H1 (cell line): ENCODE measurements around the gene NLRP3. TPM values are rescaled to one million over a fixed set of nuclear protein-coding genes. Genes with fewer than 3 reads are reported as not detected.

Source experiments
- CTCF ChIA-PET: fragments of 300-600 bp; sonication (Branson Sonifier 250); formaldehyde crosslinking; loops from one replicate; lab custom pipeline; 2021; ENCODE audit not compliant: partially characterized antibody; lab: Charles Lee
- POLR2A ChIA-PET: fragments of 300-600 bp; sonication (Branson Sonifier 250); formaldehyde crosslinking; loops from one replicate; lab custom pipeline; 2021; ENCODE audit warnings: inconsistent platforms; ENCODE audit not compliant: partially characterized antibody; lab: Charles Lee
- DNase-seq, 2 experiments: peaks; one replicate each; pipeline versions ENCODE4 v3.0.0 to v3.0.0-alpha.2; 2010 to 2022; ENCODE audit warnings: low spot score in 2 of 2, low read depth in 1 of 2, mixed read lengths in 1 of 2
- FAIRE-seq: peaks from 2 replicates; lab custom pipeline; 2011; peaks lifted over from hg19 to GRCh38; lab: Jason Lieb, UNC
- H2AFZ ChIP-seq: 2 replicates; pipeline ENCODE4 v1.8.1; 2012; ENCODE audit warnings: low read length, inconsistent platforms
- H2AK5ac ChIP-seq: 2 replicates; pipeline ENCODE4 v1.6.1; 2013; ENCODE audit warnings: low read depth, low read length
- H2BK120ac ChIP-seq: replicated peaks from 2 replicates; pipeline ENCODE3; 2013; ENCODE audit warnings: low read depth, low read length, inconsistent platforms
- H2BK12ac ChIP-seq: 2 replicates; pipeline ENCODE4 v1.6.1; 2013; ENCODE audit warnings: low read depth, low read length
- H2BK15ac ChIP-seq: 2 replicates; pipeline ENCODE4 v1.6.1; 2013; ENCODE audit warnings: low read length
- H2BK20ac ChIP-seq: 2 replicates; pipeline ENCODE4 v1.6.1; 2013; ENCODE audit warnings: low read length
- H2BK5ac ChIP-seq: 2 replicates; pipeline ENCODE4 v1.6.1; 2013; ENCODE audit warnings: low read depth, low read length
- H3K14ac ChIP-seq: 2 replicates; pipeline ENCODE4 v1.6.1; 2013; ENCODE audit warnings: inconsistent platforms; ENCODE audit not compliant: insufficient read length
- H3K18ac ChIP-seq: 2 replicates; pipeline ENCODE4 v1.6.1; 2013; ENCODE audit warnings: low read length; ENCODE audit errors: extremely low read depth
- H3K23ac ChIP-seq: 2 replicates; pipeline ENCODE4 v1.6.1; 2013; ENCODE audit warnings: inconsistent platforms; ENCODE audit not compliant: insufficient read length
- H3K23me2 ChIP-seq: 2 replicates; pipeline ENCODE4 v1.6.1; 2013; ENCODE audit warnings: low read depth, low read length
- H3K27ac ChIP-seq: 2 replicates; pipeline ENCODE4 v1.6.1; 2011; ENCODE audit warnings: low read depth, low read length, inconsistent platforms
- H3K27me3 ChIP-seq, 4 experiments: replicated peaks in 1 of 4; 1 replicate in 1 of 4; 2 replicates in 3 of 4; pipeline versions ENCODE4 v1.6.1 to v1.8.1; 2011 to 2013; ENCODE audit warnings: low read length in 3 of 4, mild to moderate bottlenecking in 3 of 4, inconsistent platforms in 2 of 4, mixed read lengths in 2 of 4, moderate library complexity in 1 of 4; ENCODE audit not compliant: control insufficient read depth in 3 of 4, insufficient read depth in 3 of 4; ENCODE audit errors: extremely low read depth in 1 of 4
- H3K36me3 ChIP-seq, 4 experiments: 2 replicates each; pipeline versions ENCODE4 v1.6.1 to v1.8.1; 2011 to 2013; ENCODE audit warnings: mild to moderate bottlenecking in 4 of 4, low read length in 3 of 4, moderate library complexity in 2 of 4, control low read depth in 1 of 4, inconsistent platforms in 1 of 4; ENCODE audit not compliant: insufficient read depth in 4 of 4, control insufficient read depth in 2 of 4
- H3K4ac ChIP-seq: replicated peaks from 2 replicates; pipeline ENCODE3; 2013; ENCODE audit warnings: low read length, low read depth, mixed read lengths, inconsistent platforms; ENCODE audit not compliant: insufficient read length
- H3K4me1 ChIP-seq, 4 experiments: replicated peaks in 1 of 4; 1 replicate in 1 of 4; 2 replicates in 3 of 4; pipeline versions ENCODE4 v1.6.1 to v1.8.1; 2011 to 2013; ENCODE audit warnings: low read length in 3 of 4, inconsistent platforms in 2 of 4, mixed read lengths in 1 of 4; ENCODE audit not compliant: insufficient read depth in 4 of 4, control insufficient read depth in 3 of 4
- H3K4me2 ChIP-seq, 2 experiments: 2 replicates each; pipeline versions ENCODE4 v1.6.1 to v1.8.1; 2011 to 2013; ENCODE audit warnings: low read depth in 2 of 2, low read length in 2 of 2, control low read depth in 1 of 2, inconsistent platforms in 1 of 2, mild to moderate bottlenecking in 1 of 2; ENCODE audit not compliant: insufficient read depth in 1 of 2
- H3K4me3 ChIP-seq, 4 experiments: fragments of 200-600, 300-600 bp in 1 of 4; sonication (generic), shearing (Covaris generic), sonication (Bioruptor Twin) in 1 of 4; 2 replicates each; pipeline versions ENCODE4 v1.5.1 to v1.8.1; 2011 to 2016; ENCODE audit warnings: low read length in 4 of 4, low read depth in 3 of 4, control low read depth in 2 of 4, inconsistent platforms in 2 of 4, mild to moderate bottlenecking in 2 of 4, mixed read lengths in 1 of 4, moderate library complexity in 1 of 4; ENCODE audit not compliant: insufficient read depth in 2 of 4; ENCODE audit errors: extremely low read depth in 1 of 4
- H3K56ac ChIP-seq: replicated peaks from 2 replicates; pipeline ENCODE3; 2013; ENCODE audit warnings: low read depth, mild to moderate bottlenecking, mixed read lengths, low read length, inconsistent platforms; ENCODE audit not compliant: insufficient read length
- H3K79me1 ChIP-seq: 2 replicates; pipeline ENCODE4 v1.6.1; 2013; ENCODE audit warnings: low read depth, low read length, control low read depth
- H3K79me2 ChIP-seq, 2 experiments: 2 replicates each; pipeline versions ENCODE4 v1.6.1 to v1.8.1; 2012 to 2013; ENCODE audit warnings: low read length in 2 of 2, mild to moderate bottlenecking in 2 of 2, inconsistent platforms in 1 of 2; ENCODE audit not compliant: insufficient read depth in 2 of 2, control insufficient read depth in 1 of 2
- H3K9ac ChIP-seq, 4 experiments: replicated peaks in 1 of 4; 1 replicate in 1 of 4; 2 replicates in 3 of 4; pipeline versions ENCODE4 v1.6.1 to v1.8.1; 2011 to 2013; ENCODE audit warnings: low read depth in 3 of 4, low read length in 3 of 4, control low read depth in 2 of 4, mild to moderate bottlenecking in 2 of 4, moderate library complexity in 2 of 4, inconsistent platforms in 1 of 4; ENCODE audit errors: extremely low read depth in 1 of 4
- H3K9me3 ChIP-seq, 2 experiments: 2 replicates each; pipeline versions ENCODE4 v1.6.1 to v1.8.1; 2012 to 2013; ENCODE audit warnings: mild to moderate bottlenecking in 2 of 2, moderate library complexity in 2 of 2, control low read depth in 1 of 2, inconsistent platforms in 1 of 2, low read depth in 1 of 2, low read length in 1 of 2, mixed read lengths in 1 of 2; ENCODE audit not compliant: insufficient read depth in 2 of 2
- H4K20me1 ChIP-seq, 2 experiments: replicated peaks in 1 of 2; 2 replicates each; pipeline versions ENCODE3 to v1.8.1; 2011 to 2013; ENCODE audit warnings: inconsistent platforms in 2 of 2, low read length in 2 of 2, mild to moderate bottlenecking in 1 of 2; ENCODE audit not compliant: insufficient read depth in 2 of 2, control insufficient read depth in 1 of 2
- H4K5ac ChIP-seq: 2 replicates; pipeline ENCODE4 v1.6.1; 2013; ENCODE audit warnings: low read length, low read depth, mixed read lengths, inconsistent platforms; ENCODE audit not compliant: insufficient read length
- H4K8ac ChIP-seq: 2 replicates; pipeline ENCODE4 v1.8.0; 2013; ENCODE audit warnings: mild to moderate bottlenecking, moderate library complexity, low read length, inconsistent platforms; ENCODE audit not compliant: insufficient read depth; ENCODE audit errors: extremely low read depth
- H4K91ac ChIP-seq: replicated peaks from 2 replicates; pipeline ENCODE3; 2013; ENCODE audit warnings: low read length, mixed read lengths, inconsistent platforms; ENCODE audit not compliant: insufficient read length
- ZNF274 ChIP-seq: IDR thresholded peaks from 2 replicates; pipeline ENCODE4 v1.7.0; 2012; ENCODE audit warnings: low read length, borderline replicate concordance; ENCODE audit errors: extremely low read depth
- WGBS, 2 experiments: shearing (Covaris generic) in 1 of 2; methylation state at CpG; one replicate each; pipeline versions ENCODE4 v1.1.6 to v1.1.7; 2013 to 2015; ENCODE audit warnings: low lambda C conversion rate in 2 of 2, mixed read lengths in 2 of 2, inconsistent platforms in 1 of 2, low coverage in 1 of 2, missing lambda C conversion rate in 1 of 2; ENCODE audit not compliant: insufficient replicate concordance in 2 of 2, insufficient coverage in 1 of 2, insufficient read length in 1 of 2; ENCODE audit errors: extremely low coverage in 1 of 2, missing lambda C conversion rate in 1 of 2; 5-methylcytosine and 5-hydroxymethylcytosine counted together
- polyA plus RNA-seq, 7 experiments: library from polyadenylated mRNA; depleted of rRNA in 3 of 7; stranded (reverse) in 5 of 7; unstranded in 2 of 7; fragments of >200 nt in 5 of 7; fragments of 200-250 nt in 2 of 7; gene quantifications; 1 replicate in 5 of 7; 2 replicates in 1 of 7; 4 replicates in 1 of 7; pipeline versions ENCODE4 v1.2.1 to v1.2.3, GENCODE V29; 2011 to 2013; ENCODE audit warnings: missing spikeins in 2 of 7, mixed read lengths in 2 of 7
- total RNA-seq: library from RNA; stranded (reverse); fragmentation: NEBNext Ultra II Directional; extraction: Animal tissue kit (Norgen Biotek cat#: 25700); gene quantifications from 2 replicates; pipeline ENCODE4 v1.2.1, GENCODE V29; 2021

Gene NLRP3
- total and polyA plus RNA-seq, 2 of the 8 experiments (the other 6 are each of a cell fraction or from before 2014, with no cell fraction given) = 0.05 to 0.19 TPM

GRCh38 chr1:247467129-247467528 is 51.2 kb downstream of the NLRP3 start:
- H4K8ac ChIP-seq = no peak overlapping the region
- no peaks in the 10 kb centered on the region for H3K79me1 ChIP-seq
- no peaks in the 10 kb centered on the region for H4K20me1 ChIP-seq
- H3K23ac ChIP-seq = no peak overlapping the region
- ChIA-PET CTCF (no interaction called here), POLR2A (no interaction called here)
- FAIRE-seq = no peak
- H3K27ac ChIP-seq = no peak overlapping the region
- DNase-seq = no peak
- no peak overlapping the region for H3K9ac ChIP-seq
- no peaks in the 10 kb centered on the region; a peak in 1 of 7 replicates for H3K4me1 ChIP-seq
- H4K5ac ChIP-seq = no peak overlapping the region
- no peak overlapping the region for H3K4me3 ChIP-seq
- no peak overlapping the region for H2BK12ac ChIP-seq
- H2BK120ac ChIP-seq = no peak overlapping the region
- no peak overlapping the region for H2AFZ ChIP-seq
- no peak overlapping the region for H2AK5ac ChIP-seq
- no peak overlapping the region for H3K4ac ChIP-seq
- no peak for TF ChIP-seq ZNF274
- no peak overlapping the region for H3K4me2 ChIP-seq
- H3K56ac ChIP-seq = no peak overlapping the region
- peaks cover 0 to 2% of the 10 kb centered on the region in 2 experiments; a peak in 2 of 4 replicates for H3K9me3 ChIP-seq
- H3K27me3 ChIP-seq = no peaks in the 10 kb centered on the region
- no peak overlapping the region for H2BK5ac ChIP-seq
- H4K91ac ChIP-seq = no peak overlapping the region
- no peak overlapping the region for H2BK20ac ChIP-seq
- H3K23me2 ChIP-seq = no peaks in the 10 kb centered on the region
- no peaks in the 10 kb centered on the region for H3K79me2 ChIP-seq
- no peak overlapping the region for H3K14ac ChIP-seq
- H3K36me3 ChIP-seq = no peaks in the 10 kb centered on the region
- no peak overlapping the region for H3K18ac ChIP-seq
- peak overlapping the region; percentile 72; the same call in 1 of the 2 replicates for H2BK15ac ChIP-seq
- WGBS, 2 experiments = 77% methylated on average over 2 of the region's 2 CpGs; no CpG with 5 or more reads in 1 of the 2 experiments
